GM19468 (cell line): ENCODE measurements around the gene RIC3.
"Not testable (repeated sequence)": the region's sequence is repeated elsewhere in the genome, so short reads cannot be mapped to it uniquely, and the experiment has no call there.

Experiments
- ATAC-seq: cut with Tn5 transposase; IDR thresholded peaks from one replicate; pipeline ENCODE4 v1.9.1; 2021; ENCODE audit warnings: mild to moderate bottlenecking, moderate library complexity, moderate number of reproducible peaks; ENCODE audit not compliant: unreplicated experiment; ENCODE audit errors: extremely low read depth

RIC3 gene

GRCh38 chr11:8192016-8192895, 23.4 kb upstream of the RIC3 start:
- ATAC-seq, result no peak

DNA sequence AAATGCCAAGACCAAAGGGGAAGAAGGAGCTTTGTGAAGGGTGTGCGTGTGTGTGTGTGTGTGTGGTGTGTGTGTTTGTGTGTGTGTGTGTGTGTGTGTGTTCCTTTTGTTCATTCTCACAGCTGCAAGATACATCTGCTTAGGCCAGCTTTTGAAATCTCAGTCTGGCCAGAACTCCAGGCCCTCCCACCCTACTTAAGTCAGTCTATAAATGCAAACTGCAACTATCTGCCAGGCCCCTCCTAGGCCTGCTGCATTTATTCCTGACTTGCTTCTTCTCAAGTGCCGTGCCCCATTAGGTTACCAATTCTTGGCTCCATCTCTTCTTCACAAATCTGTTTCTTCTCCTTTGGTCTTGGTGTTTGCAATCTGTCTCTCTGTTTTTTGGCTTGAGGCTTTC, 21.6 kb upstream of the RIC3 start:
- ATAC-seq, result no peak

- ATAC-seq, result no peak
Observed at GRCh38 chr11:8186429-8186828, 17.6 kb upstream of the RIC3 start.

DNA sequence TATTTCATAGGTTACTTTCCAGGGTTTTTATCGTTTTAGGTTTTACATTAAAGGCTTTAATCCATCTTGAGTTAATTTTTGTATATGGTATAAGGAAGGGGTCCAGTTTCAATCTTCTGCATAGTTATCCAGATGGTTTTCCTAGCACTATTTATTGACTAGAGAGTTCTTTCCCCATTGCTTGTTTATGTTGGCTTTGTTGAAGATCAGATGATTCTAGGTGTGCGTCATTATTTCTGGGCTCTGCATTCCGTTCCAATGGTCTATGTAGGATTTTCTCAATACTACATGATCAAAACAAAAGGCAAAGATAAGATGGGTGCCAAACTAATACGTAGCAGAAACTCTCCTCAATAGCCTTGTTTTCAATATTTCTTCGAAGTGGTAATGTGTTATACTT, 14.3 kb upstream of the RIC3 start:
- ATAC-seq, result no peak

GRCh38 chr11:8180469-8180868, 11.6 kb upstream of the RIC3 start:
- ATAC-seq, result no peak

DNA sequence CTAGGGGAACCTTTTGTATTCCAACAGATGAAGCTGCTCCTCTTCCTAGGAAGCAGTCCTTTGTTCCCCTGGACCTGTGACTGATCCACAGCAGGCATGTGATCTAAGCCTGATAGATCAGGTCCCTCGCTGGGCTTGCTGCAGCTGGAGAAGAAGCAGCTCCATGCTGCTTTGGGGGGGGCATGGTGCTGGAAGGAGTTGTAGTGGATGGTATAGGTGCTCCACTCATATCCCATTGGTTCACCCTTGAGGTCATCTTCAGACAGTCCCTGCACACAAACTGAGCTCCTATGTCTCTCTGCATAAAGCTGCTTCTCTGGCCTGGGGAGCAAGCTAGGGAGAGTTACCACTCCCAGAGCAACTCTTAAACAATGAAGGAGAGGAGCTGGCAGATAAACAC, 9.5 kb upstream of the RIC3 start:
- no peak for ATAC-seq

- no peak for ATAC-seq
Observed at GRCh38 chr11:8177136-8177535, 8.3 kb upstream of the RIC3 start.

DNA sequence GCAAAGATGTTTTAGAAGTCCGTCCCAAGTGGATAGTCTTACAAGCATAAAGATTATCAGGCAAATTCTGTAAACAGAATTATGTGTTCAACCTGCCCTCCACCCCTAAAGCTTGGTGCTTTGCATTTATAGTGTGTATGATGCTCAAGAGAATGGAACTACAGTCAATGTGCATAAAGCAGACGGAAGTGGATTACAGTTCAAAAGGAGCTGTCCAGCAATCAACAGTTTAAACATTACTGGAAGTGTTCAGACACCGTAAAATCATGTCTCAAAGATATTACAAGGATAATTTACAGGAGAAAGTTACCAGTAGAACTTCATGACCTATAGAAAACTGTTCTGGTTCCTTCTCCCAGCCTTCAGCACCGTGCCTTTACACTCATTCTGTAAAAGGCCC, 1.0 kb downstream of the RIC3 start:
- no peak for ATAC-seq

- ATAC-seq, result no peak
Observed at GRCh38 chr11:8164746-8165145, 4.1 kb downstream of the RIC3 start.

DNA sequence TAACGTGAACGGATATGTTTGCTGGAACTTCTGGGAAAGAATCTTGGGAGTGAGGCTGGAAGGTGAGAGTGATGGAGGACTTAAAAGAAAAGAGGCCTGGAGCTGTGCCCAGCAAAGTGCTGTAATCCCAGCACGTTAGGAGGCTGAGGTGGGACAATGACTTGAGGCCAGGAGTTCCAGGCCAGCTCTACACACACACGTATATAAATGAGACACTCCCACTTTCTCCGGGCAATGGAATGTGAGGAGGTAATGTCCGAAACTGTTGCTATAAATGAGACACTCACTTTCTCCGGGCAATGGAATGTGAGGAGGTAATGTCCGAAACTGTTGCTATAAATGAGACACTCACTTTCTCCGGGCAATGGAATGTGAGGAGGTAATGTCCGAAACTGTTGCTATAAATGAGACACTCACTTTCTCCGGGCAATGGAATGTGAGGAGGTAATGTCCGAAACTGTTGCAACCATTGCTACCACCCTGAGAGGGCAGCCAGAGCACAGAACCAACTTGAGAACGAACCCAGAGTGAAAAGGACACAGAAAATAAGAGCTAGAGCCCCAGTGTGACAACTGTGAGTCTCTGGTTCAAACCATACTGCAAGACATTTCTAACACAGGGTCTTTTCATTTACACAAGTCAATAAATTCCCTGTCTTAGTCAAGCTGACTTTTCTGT, 7.1 kb downstream of the RIC3 start:
- not testable (repeated sequence) for ATAC-seq

- no peak for ATAC-seq
Observed at GRCh38 chr11:8156877-8157276, 11.9 kb downstream of the RIC3 start.

DNA sequence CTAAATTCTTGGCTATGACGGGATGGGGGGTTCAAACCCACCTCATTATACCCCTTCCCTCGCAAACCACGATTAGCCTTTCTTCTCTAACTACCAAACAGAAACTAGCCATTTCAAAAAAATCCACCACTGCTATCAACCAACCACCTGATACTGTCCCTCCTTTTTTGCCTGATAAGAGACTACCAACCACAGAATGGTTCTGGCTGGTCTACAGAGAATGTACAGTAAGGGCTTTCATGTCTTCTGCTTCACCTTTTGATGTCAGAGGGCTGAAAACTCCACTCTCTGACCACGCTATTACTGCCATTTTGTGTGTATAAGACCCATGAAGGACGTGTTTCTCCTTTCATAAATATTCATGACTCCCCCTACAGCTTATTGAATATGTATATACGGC, 19.1 kb downstream of the RIC3 start:
- no peak for ATAC-seq

DNA sequence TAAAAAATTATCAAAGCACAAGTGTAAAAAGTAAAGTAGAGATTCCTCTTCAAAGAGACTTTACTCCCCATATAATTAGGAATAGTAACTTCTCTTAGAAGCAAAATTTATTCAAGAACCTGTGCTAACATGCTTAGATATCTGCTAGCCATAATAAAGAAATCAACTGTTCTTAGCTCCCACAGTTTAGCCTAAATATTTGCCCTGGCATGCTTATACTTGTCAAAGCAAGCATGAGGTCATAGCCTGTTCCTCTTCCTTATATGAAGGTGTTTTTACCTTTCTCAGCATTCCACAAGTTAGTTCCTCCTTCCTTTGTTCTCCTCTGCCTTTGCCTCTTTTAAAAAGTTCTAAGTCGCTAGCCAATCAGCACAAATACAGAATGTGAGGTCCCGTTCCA, 30.3 kb downstream of the RIC3 start:
- no peak for ATAC-seq

DNA sequence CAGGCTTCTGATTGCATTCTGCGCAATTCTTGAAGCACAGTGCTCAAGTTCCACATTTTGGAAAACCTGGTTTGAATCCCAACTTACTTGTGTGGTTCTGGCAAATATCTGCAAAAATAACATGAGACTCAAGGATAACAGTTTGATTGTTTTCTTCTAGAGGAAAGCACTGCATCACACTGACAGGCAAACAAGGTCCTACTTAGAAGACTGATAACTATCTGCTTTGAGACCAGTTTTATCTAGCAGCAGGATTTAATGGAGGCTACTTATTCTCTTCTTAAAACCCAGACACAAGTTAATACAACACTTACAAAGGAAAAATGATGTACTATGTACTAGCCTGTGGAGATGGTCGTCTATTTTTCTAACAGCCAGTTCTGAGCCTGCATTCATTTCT, 41.4 kb downstream of the RIC3 start:
- ATAC-seq, result no peak

DNA sequence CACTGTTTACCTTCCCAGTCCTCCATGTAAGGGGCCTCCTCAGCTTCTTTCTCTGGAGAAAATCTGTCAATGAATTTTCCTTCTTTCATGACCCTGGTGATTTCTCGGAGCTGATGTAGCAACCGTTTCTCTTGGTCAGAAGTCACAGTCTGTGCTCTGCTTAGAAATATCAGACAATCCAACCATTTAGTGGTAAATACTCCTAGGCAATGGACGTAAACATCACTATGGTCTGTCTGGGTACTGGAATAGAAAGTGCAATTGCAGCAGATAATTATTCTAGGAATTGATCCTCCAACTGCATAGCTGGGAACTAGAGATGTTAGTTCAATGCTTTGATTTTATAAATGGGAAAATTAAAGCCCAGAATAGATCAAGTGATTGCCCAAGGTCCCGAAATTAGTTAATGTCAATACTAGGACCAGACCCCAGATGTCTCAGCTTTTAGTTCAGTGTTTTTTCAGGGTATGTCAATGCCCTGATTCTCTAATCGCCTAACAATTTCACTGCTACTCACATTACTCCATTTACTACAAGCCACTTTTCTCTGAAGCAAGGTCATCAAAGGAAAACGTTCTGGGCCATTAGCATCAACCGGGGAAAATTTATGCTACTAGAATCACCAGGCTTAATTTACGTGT, 42.1 kb downstream of the RIC3 start:
- ATAC-seq, result no peak

DNA sequence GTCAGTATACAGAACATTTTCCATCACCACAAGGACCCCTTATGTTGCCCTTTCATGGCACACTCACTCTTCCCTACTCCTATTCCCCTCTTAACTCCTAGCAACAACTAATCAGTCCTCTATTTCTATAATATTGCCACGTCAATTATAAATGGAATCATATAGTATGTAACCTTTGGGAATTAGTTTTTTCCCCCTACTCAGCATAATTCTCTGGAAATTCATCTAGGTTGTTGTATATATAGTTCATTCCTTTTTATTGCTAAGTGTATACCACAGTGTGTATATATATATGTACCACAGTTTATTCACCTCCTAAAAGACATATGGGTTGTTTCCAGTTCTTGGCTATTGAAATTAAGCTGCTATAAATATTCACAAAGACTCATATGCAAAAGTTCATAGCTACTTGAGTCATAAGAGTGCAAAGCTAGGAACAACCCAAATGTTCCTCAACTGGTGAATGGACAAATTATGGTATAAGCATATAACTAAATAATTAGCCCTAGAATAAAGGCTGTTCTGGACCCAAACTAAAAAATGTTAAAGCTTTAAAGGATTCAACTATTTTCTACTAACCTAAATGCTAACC, 46.6 kb downstream of the RIC3 start:
- no peak for ATAC-seq

DNA sequence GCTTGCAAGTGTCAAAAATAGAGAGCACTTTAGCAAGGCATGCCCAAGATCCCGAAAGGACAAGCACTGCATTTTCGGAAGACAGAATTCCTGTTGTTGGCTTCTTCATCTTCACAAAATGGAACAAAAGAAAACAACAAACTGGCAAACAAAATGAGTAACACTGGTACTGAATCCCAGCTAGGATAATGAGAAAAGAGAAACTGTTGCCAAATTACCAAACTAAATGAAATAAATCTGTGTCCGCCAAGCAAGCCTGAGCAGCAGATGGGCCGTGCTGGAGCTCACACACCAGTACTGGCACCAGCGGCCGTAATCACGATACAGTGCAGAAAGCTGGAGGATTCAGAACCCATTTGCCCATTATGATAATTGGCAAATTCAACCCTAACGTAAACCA, 57.2 kb downstream of the RIC3 start:
- ATAC-seq, result no peak

GRCh38 chr11:8110396-8110795, 58.4 kb downstream of the RIC3 start:
- no peak for ATAC-seq

DNA sequence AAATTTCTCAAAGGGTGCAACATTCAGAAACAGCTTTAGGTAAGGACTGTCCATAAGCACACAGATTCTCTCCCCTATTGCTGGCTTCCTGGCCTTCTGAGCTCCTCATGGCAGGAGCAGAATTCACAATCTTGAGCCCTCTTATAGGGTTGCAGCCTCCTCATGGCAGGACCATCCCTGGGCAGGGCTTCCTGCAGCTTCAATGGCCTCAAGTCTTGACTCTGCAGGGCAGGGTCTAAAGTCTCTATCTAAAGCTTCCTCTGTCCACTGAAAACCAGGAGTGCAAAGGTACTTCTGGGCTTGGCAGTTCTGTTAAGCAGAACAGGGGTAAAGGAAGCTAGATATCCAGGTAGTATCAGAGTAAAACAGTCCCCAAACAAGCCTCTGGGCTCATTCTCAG, 59.1 kb downstream of the RIC3 start:
- ATAC-seq, result no peak

- no peak for ATAC-seq
Observed at GRCh38 chr11:8108421-8108820, 60.4 kb downstream of the RIC3 start.

GRCh38 chr11:8107642-8108041, 61.2 kb downstream of the RIC3 start:
- no peak for ATAC-seq
